Gastrocnemius medialis (tissue), 4 donors: ENCODE results near the gene MED13L. TPM values are rescaled to one million over a fixed set of nuclear protein-coding genes. Genes with fewer than 3 reads are reported as not detected.
A peak's percentile ranks its signal among the peaks of the same experiment; 100 is the strongest.

Source experiments
- ATAC-seq, 2 donors: fragments of 150-250 bp; one replicate each; pipeline ENCODE4 v1.9.1; 2016
- DNase-seq, 2 donors: peaks; one replicate each; pipeline ENCODE4 v3.0.0-alpha.2; 2019
- H3K27ac ChIP-seq, 4 donors: fragments of 200-600 bp; sonication (generic); 1 replicate in 1 of 4; 2 replicates in 3 of 4; pipeline ENCODE4 v1.5.1; 2016 to 2018; ENCODE audit warnings: mild to moderate bottlenecking in 2 of 4, moderate library complexity in 1 of 4
- H3K27me3 ChIP-seq, 3 donors: fragments of 200-600 bp; sonication (generic) in 2 of 3; 1 replicate in 1 of 3; 2 replicates in 2 of 3; pipeline versions ENCODE4 v1.5.1 to v1.6.0; 2016 to 2019; ENCODE audit warnings: mild to moderate bottlenecking in 1 of 3, moderate library complexity in 1 of 3
- H3K36me3 ChIP-seq, 2 donors: fragments of 200-600 bp; sonication (generic) in 1 of 2; one replicate each; pipeline ENCODE4 v1.5.1; 2017 to 2018
- H3K4me1 ChIP-seq, 2 donors: fragments of 200-600 bp; sonication (generic) in 1 of 2; one replicate each; pipeline ENCODE4 v1.5.1; 2016 to 2017; ENCODE audit warnings: mild to moderate bottlenecking in 2 of 2
- H3K4me3 ChIP-seq, 4 donors: fragments of 200-600 bp; sonication (generic) in 3 of 4; 1 replicate in 1 of 4; 2 replicates in 3 of 4; pipeline ENCODE4 v1.5.1; 2016 to 2019; ENCODE audit warnings: mild to moderate bottlenecking in 2 of 4
- H3K9me3 ChIP-seq, 3 donors: fragments of 200-600 bp; sonication (generic) in 2 of 3; 1 replicate in 1 of 3; 2 replicates in 2 of 3; pipeline ENCODE4 v1.5.1; 2016 to 2019
- POLR2A ChIP-seq, 2 donors: fragments of 450-650 bp; IDR thresholded peaks; one replicate each; pipeline ENCODE4 v1.6.1; 2017; ENCODE audit warnings: antibody characterized with exemption in 2 of 2, mild to moderate bottlenecking in 2 of 2, moderate library complexity in 2 of 2
- in situ Hi-C, 4 donors: fragments of 200-750 bp; cut with MboI; loops; one replicate each; pipeline versions ENCODE4 v1.15.0 to v1.8.0; 2017; ENCODE audit warnings: low sequenced_read_pairs in 4 of 4
- intact Hi-C: fragments of 100-400 bp; cut with DNase I; formaldehyde crosslinking; loops from one replicate; pipeline ENCODE4 v1.15.1; 2023; ENCODE audit warnings: low total_unique reads
- total RNA-seq, 4 donors: library from RNA; depleted of rRNA; stranded (reverse); fragments of >200 nt; gene quantifications; one replicate each; pipeline versions ENCODE4 v1.1.0 to v1.2.3, GENCODE V29; 2016
- TF ChIP-seq, protein P1 (sequence below), 5 experiments: fragments of 450-650 bp in 3 of 5; fragments of 200-600 bp in 2 of 5; sonication (generic) in 2 of 5; IDR thresholded peaks in 4 of 5; conservative IDR thresholded peaks in 1 of 5; 1 replicate in 4 of 5; 2 replicates in 1 of 5; pipeline ENCODE4 v1.5.1; 2016 to 2019; ENCODE audit warnings: antibody characterized with exemption in 5 of 5, mild to moderate bottlenecking in 3 of 5, moderate library complexity in 3 of 5

The MED13L gene
- total RNA-seq, 4 donors from 2014 or later = 59.5 to 92.6 (median 74.1) TPM

DNA sequence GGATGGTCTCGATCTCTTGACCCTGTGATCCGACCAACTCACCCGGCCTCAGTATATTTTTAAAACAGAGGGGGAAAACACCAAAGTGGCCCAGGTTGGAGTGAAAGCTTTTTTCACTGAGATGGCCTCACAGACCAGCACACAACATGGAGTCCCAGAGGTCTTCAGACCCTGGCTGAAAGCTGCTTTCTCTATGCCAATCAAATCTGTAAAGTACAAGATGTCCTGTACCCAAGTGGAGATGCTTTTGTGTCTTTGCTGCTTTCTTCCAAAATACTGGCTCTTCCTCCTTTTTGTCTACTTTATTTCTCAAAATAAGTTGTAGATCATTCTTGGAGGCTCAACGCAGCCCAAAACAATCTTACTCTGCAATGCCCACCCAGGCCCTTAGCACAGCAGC, 214.8 kb downstream of the MED13L start:
- Histone ChIP-seq H3K4me3 (no peak overlapping the region), H3K36me3 (no peaks in the 10 kb centered on the region), H3K27me3 (no peaks in the 10 kb centered on the region), H3K4me1 (peaks cover 75 to 83% of the 10 kb centered on the region in 2 donors), H3K27ac (peak overlapping the region; percentile 15 to 69 (median 44)), H3K9me3 (no peaks in the 10 kb centered on the region)
- DNase-seq (peak in 1 of 2 donors; percentile 39), ATAC-seq (peak; percentile 69 to 76)
- in situ Hi-C loops (no loop called here), intact Hi-C loops (loop anchor here (5.0 kb wide), 1 partner anchor 60 kb away; no protein-coding TSS in a partner anchor)
- no peak for TF ChIP-seq POLR2A (IDR thresholded peaks at IDR 0.05)
- TF ChIP-seq, protein P1, sequence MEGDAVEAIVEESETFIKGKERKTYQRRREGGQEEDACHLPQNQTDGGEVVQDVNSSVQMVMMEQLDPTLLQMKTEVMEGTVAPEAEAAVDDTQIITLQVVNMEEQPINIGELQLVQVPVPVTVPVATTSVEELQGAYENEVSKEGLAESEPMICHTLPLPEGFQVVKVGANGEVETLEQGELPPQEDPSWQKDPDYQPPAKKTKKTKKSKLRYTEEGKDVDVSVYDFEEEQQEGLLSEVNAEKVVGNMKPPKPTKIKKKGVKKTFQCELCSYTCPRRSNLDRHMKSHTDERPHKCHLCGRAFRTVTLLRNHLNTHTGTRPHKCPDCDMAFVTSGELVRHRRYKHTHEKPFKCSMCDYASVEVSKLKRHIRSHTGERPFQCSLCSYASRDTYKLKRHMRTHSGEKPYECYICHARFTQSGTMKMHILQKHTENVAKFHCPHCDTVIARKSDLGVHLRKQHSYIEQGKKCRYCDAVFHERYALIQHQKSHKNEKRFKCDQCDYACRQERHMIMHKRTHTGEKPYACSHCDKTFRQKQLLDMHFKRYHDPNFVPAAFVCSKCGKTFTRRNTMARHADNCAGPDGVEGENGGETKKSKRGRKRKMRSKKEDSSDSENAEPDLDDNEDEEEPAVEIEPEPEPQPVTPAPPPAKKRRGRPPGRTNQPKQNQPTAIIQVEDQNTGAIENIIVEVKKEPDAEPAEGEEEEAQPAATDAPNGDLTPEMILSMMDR (IDR thresholded peaks at IDR 0.05 in 4 of 5, conservative IDR thresholded peaks at IDR 0.05 in 1 of 5) = no peak

GRCh38 chr12:116060764-116061163, 216.7 kb downstream of the MED13L start:
- H3K4me3 ChIP-seq = no peak overlapping the region
- no peaks in the 10 kb centered on the region for H3K9me3 ChIP-seq
- ATAC-seq (no peak), DNase-seq (no peak)
- no peaks in the 10 kb centered on the region for H3K36me3 ChIP-seq
- no peaks in the 10 kb centered on the region for H3K27me3 ChIP-seq
- TF ChIP-seq POLR2A (IDR thresholded peaks at IDR 0.05) = no peak
- TF ChIP-seq, protein P1 (IDR thresholded peaks at IDR 0.05 in 4 of 5, conservative IDR thresholded peaks at IDR 0.05 in 1 of 5) = no peak
- intact Hi-C loops (loop anchor here (5.0 kb wide), 1 partner anchor 62 kb away; no protein-coding TSS in a partner anchor), in situ Hi-C loops (no loop called here)
- H3K27ac ChIP-seq = peak overlapping the region in 3 of 4 donors; percentile 4 to 15 (median 8)
- peaks cover 70 to 75% of the 10 kb centered on the region in 2 donors for H3K4me1 ChIP-seq

DNA sequence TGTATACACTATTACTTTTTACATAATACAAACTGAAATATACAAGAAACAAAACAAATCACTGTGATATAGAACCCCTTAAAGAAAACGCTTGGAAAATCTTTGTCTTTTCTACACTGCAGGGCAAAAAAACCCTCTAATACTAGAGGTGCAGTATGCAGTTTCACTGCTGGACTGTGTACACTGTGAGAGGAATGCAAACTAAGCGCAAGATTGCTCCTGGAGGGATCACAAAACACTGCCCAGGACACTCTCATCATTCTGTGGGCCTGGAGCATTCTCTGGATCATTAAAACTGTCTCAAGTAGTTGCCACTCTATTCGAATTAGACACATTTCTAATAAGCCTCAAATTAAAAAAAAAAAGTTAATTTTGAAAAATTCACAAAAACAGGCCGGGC, 217.6 kb downstream of the MED13L start:
- Histone ChIP-seq H3K9me3 (no peaks in the 10 kb centered on the region), H3K27me3 (no peaks in the 10 kb centered on the region), H3K27ac (peak overlapping the region in 3 of 4 donors; percentile 4 to 15 (median 8)), H3K4me1 (peaks cover 63 to 68% of the 10 kb centered on the region in 2 donors), H3K4me3 (no peak overlapping the region), H3K36me3 (no peaks in the 10 kb centered on the region)
- DNase-seq (no peak), ATAC-seq (no peak)
- in situ Hi-C loops (no loop called here), intact Hi-C loops (loop anchor here (5.0 kb wide), 1 partner anchor 62 kb away; no protein-coding TSS in a partner anchor)
- TF ChIP-seq POLR2A (IDR thresholded peaks at IDR 0.05) = no peak
- TF ChIP-seq, protein P1 (IDR thresholded peaks at IDR 0.05 in 4 of 5, conservative IDR thresholded peaks at IDR 0.05 in 1 of 5) = no peak

- H3K27ac ChIP-seq = peak overlapping the region in 2 of 4 donors; percentile 6 to 9
- no peaks in the 10 kb centered on the region for H3K27me3 ChIP-seq
- no peaks in the 10 kb centered on the region for H3K36me3 ChIP-seq
- TF ChIP-seq, protein P1 (IDR thresholded peaks at IDR 0.05 in 4 of 5, conservative IDR thresholded peaks at IDR 0.05 in 1 of 5) = no peak
- no peak for TF ChIP-seq POLR2A (IDR thresholded peaks at IDR 0.05)
- ATAC-seq (peak in 1 of 2 donors; percentile 67), DNase-seq (no peak)
- intact Hi-C loops (no loop called here), in situ Hi-C loops (no loop called here)
- H3K9me3 ChIP-seq = no peaks in the 10 kb centered on the region
- H3K4me3 ChIP-seq = no peak overlapping the region
- H3K4me1 ChIP-seq = peaks cover 63 to 68% of the 10 kb centered on the region in 2 donors
Measured at GRCh38 chr12:116058574-116058973, 218.9 kb downstream of the MED13L start.

- no peaks in the 10 kb centered on the region for H3K36me3 ChIP-seq
- intact Hi-C loops (no loop called here), in situ Hi-C loops (no loop called here)
- no peak overlapping the region for H3K4me3 ChIP-seq
- TF ChIP-seq, protein P1 (IDR thresholded peaks at IDR 0.05 in 4 of 5, conservative IDR thresholded peaks at IDR 0.05 in 1 of 5) = no peak
- TF ChIP-seq POLR2A (IDR thresholded peaks at IDR 0.05) = no peak
- no peaks in the 10 kb centered on the region for H3K9me3 ChIP-seq
- ATAC-seq = no peak
- H3K4me1 ChIP-seq = peaks cover 63 to 68% of the 10 kb centered on the region in 2 donors
- no peak for DNase-seq
- no peak overlapping the region for H3K27ac ChIP-seq
- H3K27me3 ChIP-seq = no peaks in the 10 kb centered on the region
Measured at GRCh38 chr12:116057356-116057755, 220.1 kb downstream of the MED13L start.
